Measurements from ENCODE around the gene CADPS2. TPM values are rescaled to one million over a fixed set of nuclear protein-coding genes. Genes with fewer than 3 reads are reported as not detected.
A peak's percentile ranks its signal among the peaks of the same experiment; 100 is the strongest.

Gene CADPS2
- total and polyA plus RNA-seq, 2 of the 8 experiments (the other 6 are each of a cell fraction or from before 2014, with no cell fraction given): 8.9 to 22.3 TPM

GRCh38 chr7:122415510-122415909, 470.8 kb downstream of the CADPS2 start:
- no peak overlapping the region for H3K4me2 ChIP-seq (ENCODE audit: insufficient read depth in 1 of 2, low read depth in 2 of 2, low read length in 2 of 2)
- H3K36me3 ChIP-seq (ENCODE audit: control insufficient read depth in 2 of 4, insufficient read depth in 4 of 4, low read length in 3 of 4): no peaks in the 10 kb centered on the region
- no peak overlapping the region for H3K14ac ChIP-seq (ENCODE audit: insufficient read length)
- no peaks in the 10 kb centered on the region for H3K79me2 ChIP-seq (ENCODE audit: control insufficient read depth in 1 of 2, insufficient read depth in 2 of 2, low read length in 2 of 2)
- no peaks in the 10 kb centered on the region for H3K23me2 ChIP-seq (ENCODE audit: low read depth, low read length)
- H4K20me1 ChIP-seq (replicated peaks in 1 of 2; ENCODE audit: control insufficient read depth in 1 of 2, insufficient read depth in 2 of 2, low read length in 2 of 2): no peaks in the 10 kb centered on the region
- H2BK15ac ChIP-seq (ENCODE audit: low read length): no peak overlapping the region
- H3K18ac ChIP-seq (ENCODE audit: extremely low read depth, low read length): no peak overlapping the region
- H2BK20ac ChIP-seq (ENCODE audit: low read length): no peak overlapping the region
- H3K9me3 ChIP-seq (ENCODE audit: insufficient read depth in 2 of 2, low read depth in 1 of 2, low read length in 1 of 2): no peaks in the 10 kb centered on the region
- ChIA-PET POLR2A (ENCODE audit: partially characterized antibody) (no interaction called here), CTCF (ENCODE audit: partially characterized antibody) (interaction anchor here (0.7 to 1.6 kb wide), 9 partner anchors 10 to 192 kb away, joined by 3 to 5 read pairs (median 4); no protein-coding TSS in a partner anchor)
- no peak overlapping the region for H2BK5ac ChIP-seq (ENCODE audit: low read depth, low read length)
- no peak overlapping the region for H4K91ac ChIP-seq (replicated peaks; ENCODE audit: insufficient read length, low read length)
- no peak overlapping the region for H4K5ac ChIP-seq (ENCODE audit: insufficient read length, low read depth, low read length)
- FAIRE-seq: no peak
- H3K4ac ChIP-seq (replicated peaks; ENCODE audit: insufficient read length, low read depth, low read length): no peak overlapping the region
- no peak overlapping the region for H3K4me3 ChIP-seq (ENCODE audit: extremely low read depth in 1 of 4, insufficient read depth in 2 of 4, low read depth in 3 of 4, low read length in 4 of 4)
- H3K9ac ChIP-seq (replicated peaks in 1 of 4; ENCODE audit: extremely low read depth in 1 of 4, low read depth in 3 of 4, low read length in 3 of 4): no peak overlapping the region
- H3K4me1 ChIP-seq (replicated peaks in 1 of 4; ENCODE audit: control insufficient read depth in 3 of 4, insufficient read depth in 4 of 4, low read length in 3 of 4): peaks cover 0 to 7% (median 3%) of the 10 kb centered on the region in 4 experiments; a peak in 3 of 7 replicates
- H4K8ac ChIP-seq (ENCODE audit: extremely low read depth, insufficient read depth, low read length): no peak overlapping the region
- no peaks in the 10 kb centered on the region for H3K79me1 ChIP-seq (ENCODE audit: low read depth, low read length)
- H3K27ac ChIP-seq (ENCODE audit: low read depth, low read length): no peak overlapping the region
- no peak overlapping the region for H2AFZ ChIP-seq (ENCODE audit: low read length)
- H3K23ac ChIP-seq (ENCODE audit: insufficient read length): no peak overlapping the region
- no peak for DNase-seq (ENCODE audit: low read depth in 1 of 2, low spot score in 2 of 2)
- H2BK12ac ChIP-seq (ENCODE audit: low read depth, low read length): no peak overlapping the region
- no peak overlapping the region for H3K56ac ChIP-seq (replicated peaks; ENCODE audit: insufficient read length, low read depth, low read length)
- no peaks in the 10 kb centered on the region for H3K27me3 ChIP-seq (replicated peaks in 1 of 4; ENCODE audit: control insufficient read depth in 3 of 4, extremely low read depth in 1 of 4, insufficient read depth in 3 of 4, low read length in 3 of 4)
- H2AK5ac ChIP-seq (ENCODE audit: low read depth, low read length): no peak overlapping the region
- no peak overlapping the region for H2BK120ac ChIP-seq (replicated peaks; ENCODE audit: low read depth, low read length)
- WGBS, 2 experiments (ENCODE audit: extremely low coverage in 1 of 2, insufficient coverage in 1 of 2, insufficient read length in 1 of 2, insufficient replicate concordance in 2 of 2, low coverage in 1 of 2, low lambda C conversion rate in 2 of 2, missing lambda C conversion rate in 1 of 2): 100% methylated on average over 1 of the region's 1 CpG; no CpG with 5 or more reads in 1 of the 2 experiments
- TF ChIP-seq CHD1 (IDR thresholded peaks at IDR 0.05; ENCODE audit: low read depth, low read length) (no peak), POLR2AphosphoS5 (IDR thresholded peaks at IDR 0.05; ENCODE audit: low read depth, low read length) (no peak), JUND (IDR thresholded peaks at IDR 0.05; ENCODE audit: low read length) (no peak), HDAC2 (IDR thresholded peaks at IDR 0.05; ENCODE audit: borderline replicate concordance in 1 of 2, low read depth in 2 of 2, low read length in 2 of 2) (no peak), BCL11A (IDR thresholded peaks at IDR 0.05; ENCODE audit: low read depth in 2 of 2, low read length in 2 of 2) (no peak), SIRT6 (IDR thresholded peaks at IDR 0.05; ENCODE audit: low read length) (no peak), MAX (IDR thresholded peaks at IDR 0.05) (no peak), RAD21 (IDR thresholded peaks at IDR 0.05 in 1 of 2, conservative IDR thresholded peaks at IDR 0.05 in 1 of 2; ENCODE audit: low read depth in 2 of 2, low read length in 2 of 2) (peak in 1 of 2 experiments; percentile 19; a peak in 1 of 4 replicates), YY1 (IDR thresholded peaks at IDR 0.05; ENCODE audit: low read depth, low read length) (no peak), KDM4A (IDR thresholded peaks at IDR 0.05; ENCODE audit: low read depth, low read length, severe bottlenecking) (no peak), TAF7 (optimal IDR thresholded peaks at IDR 0.05; ENCODE audit: borderline replicate concordance, low read depth, low read length) (no peak), FOSL1 (IDR thresholded peaks at IDR 0.05; ENCODE audit: insufficient read depth, low read depth, low read length) (no peak), SIX5 (IDR thresholded peaks at IDR 0.05; ENCODE audit: low read depth, low read length) (no peak)

All from H1 (cell line).